ENCODE results near the gene FUBP1. TPM values are rescaled to one million over a fixed set of nuclear protein-coding genes. Genes with fewer than 3 reads are reported as not detected.
"Not testable (repeated sequence)": the region's sequence is repeated elsewhere in the genome, so short reads cannot be mapped to it uniquely, and the experiment has no call there.

Gene FUBP1
- total RNA-seq, 2 experiments from 2014 or later, result 204 to 220 TPM

DNA sequence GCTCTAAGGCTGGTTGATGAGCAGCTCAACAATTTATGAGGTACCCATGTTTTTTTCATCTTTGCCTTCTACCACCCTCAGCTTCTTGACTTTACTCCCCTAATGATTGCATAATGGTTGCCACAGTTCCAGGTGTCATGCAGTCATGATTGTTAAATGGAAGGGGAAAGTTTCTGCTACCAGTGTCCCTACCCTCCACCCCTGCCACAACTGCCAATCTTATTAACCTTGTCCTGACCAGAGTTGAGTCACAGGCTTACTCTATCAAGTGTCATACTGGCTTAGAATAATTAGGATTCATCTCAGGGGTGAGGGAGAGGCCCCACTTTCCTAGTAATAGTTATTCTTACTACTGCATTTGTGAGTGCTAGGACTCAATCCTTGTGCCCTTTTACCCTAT lies 7.9 kb upstream of the FUBP1 start:
- no peaks in the 10 kb centered on the region for H3K9me3 Mint-ChIP-seq
- peaks cover 6% of the 10 kb centered on the region for H3K36me3 Mint-ChIP-seq
- H3K27me3 Mint-ChIP-seq, result no peaks in the 10 kb centered on the region
- no peak overlapping the region for H3K4me3 Mint-ChIP-seq
- ChIA-PET POLR2A (interaction anchor here (1.1 to 1.6 kb wide), 2 partner anchors 11 to 18 kb away, joined by 3 to 6 read pairs; partner anchors contain the start of gene DNAJB4), CTCF (no interaction called here)
- intact Hi-C loops (cut with micrococcal nuclease), result no loop called here
- peaks cover 44% of the 10 kb centered on the region for H3K4me1 Mint-ChIP-seq (ENCODE audit: low read depth)
- peak; percentile 43 for DNase-seq
- H3K27ac Mint-ChIP-seq, result no peak overlapping the region

DNA sequence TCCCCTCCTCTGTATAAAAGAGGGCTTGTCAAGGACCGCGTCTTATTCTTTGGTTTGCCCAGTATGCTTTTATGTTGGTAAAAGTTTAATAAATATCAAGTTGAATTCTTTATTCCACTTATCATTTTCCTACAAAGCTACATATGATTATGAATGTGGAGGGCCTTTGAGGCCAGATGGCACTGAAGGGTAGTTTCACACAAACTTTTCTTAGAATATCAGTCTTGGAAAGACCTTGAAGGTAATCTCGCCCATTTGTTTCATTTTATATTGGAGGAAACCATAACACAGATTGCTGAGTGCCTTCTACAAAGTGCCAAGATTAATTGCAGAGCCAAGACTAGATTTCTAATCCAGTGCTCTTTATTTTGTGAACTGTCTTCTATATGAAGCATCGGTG lies 5.8 kb upstream of the FUBP1 start:
- CTCF ChIA-PET, result no interaction called here
- no peak overlapping the region for H3K4me3 Mint-ChIP-seq
- POLR2A ChIA-PET, result no interaction called here
- intact Hi-C loops (cut with micrococcal nuclease), result no loop called here
- peaks cover 43% of the 10 kb centered on the region for H3K4me1 Mint-ChIP-seq (ENCODE audit: low read depth)
- H3K36me3 Mint-ChIP-seq, result peaks cover 11% of the 10 kb centered on the region
- H3K27ac Mint-ChIP-seq, result no peak overlapping the region
- DNase-seq, result no peak
- H3K9me3 Mint-ChIP-seq, result no peaks in the 10 kb centered on the region
- no peaks in the 10 kb centered on the region for H3K27me3 Mint-ChIP-seq

DNA sequence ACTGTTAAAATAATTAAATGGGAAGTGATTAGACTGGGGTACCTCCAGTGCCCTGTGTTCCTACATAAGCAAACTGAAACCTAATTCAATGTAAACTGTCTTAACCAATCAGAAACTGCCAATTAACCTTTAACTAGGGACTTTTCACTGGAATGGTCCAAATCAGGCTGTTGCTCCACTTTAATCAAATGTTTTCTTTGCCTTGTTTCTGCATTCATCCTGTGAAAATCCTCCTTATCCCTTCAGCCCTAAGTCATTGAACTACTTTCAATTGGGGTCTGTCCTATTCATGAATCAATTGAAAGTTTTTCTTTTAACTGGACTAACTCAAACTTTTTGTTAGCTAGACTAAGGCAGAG lies 5.1 kb upstream of the FUBP1 start:
- H3K4me3 Mint-ChIP-seq, result no peak overlapping the region
- POLR2A ChIA-PET, result no interaction called here
- no peak overlapping the region for H3K27ac Mint-ChIP-seq

DNA sequence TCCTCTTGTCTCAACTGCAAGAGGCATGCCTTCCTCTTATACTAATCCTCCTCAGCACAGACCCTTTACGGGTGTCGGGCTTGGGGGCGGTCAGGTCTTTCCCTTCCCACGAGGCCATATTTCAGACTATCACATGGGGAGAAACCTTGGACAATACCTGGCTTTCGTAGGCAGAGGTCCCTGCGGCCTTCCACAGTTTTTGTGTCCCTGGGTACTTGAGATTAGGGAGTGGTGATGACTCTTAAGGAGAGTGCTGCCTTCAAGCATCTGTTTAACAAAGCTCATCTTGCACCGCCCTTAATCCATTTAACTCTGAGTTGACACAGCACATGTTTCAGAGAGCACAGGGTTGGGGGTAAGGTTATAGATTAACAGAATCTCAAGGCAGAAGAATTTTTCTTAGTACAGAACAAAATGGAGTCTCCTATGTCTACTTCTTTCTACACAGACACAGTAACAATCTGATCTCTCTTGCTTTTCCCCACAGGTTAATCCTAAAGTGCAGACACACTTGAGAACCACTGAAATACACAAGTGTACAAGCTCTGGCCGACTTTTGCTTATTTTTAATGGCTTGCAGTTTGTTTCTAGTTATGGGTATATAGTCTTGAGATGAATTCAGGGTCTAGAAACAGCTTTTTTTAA lies 4.6 kb upstream of the FUBP1 start:
- H3K9me3 Mint-ChIP-seq; intact Hi-C loops (cut with micrococcal nuclease); DNase-seq; POLR2A ChIA-PET; H3K27ac Mint-ChIP-seq; H3K27me3 Mint-ChIP-seq; H3K4me3 Mint-ChIP-seq: not testable (repeated sequence)
- CTCF ChIA-PET, result interaction anchor here (0.7 kb wide), 1 partner anchor 106 kb away, joined by 3 read pairs; no protein-coding TSS in a partner anchor
- peaks cover 42% of the 10 kb centered on the region for H3K4me1 Mint-ChIP-seq (ENCODE audit: low read depth)
- peaks cover 11% of the 10 kb centered on the region for H3K36me3 Mint-ChIP-seq

More for the DNA sequence above, 5.1 kb upstream of the FUBP1 start:
- H3K4me1 Mint-ChIP-seq (ENCODE audit: low read depth), result peaks cover 42% of the 10 kb centered on the region
- H3K9me3 Mint-ChIP-seq, result no peaks in the 10 kb centered on the region
- CTCF ChIA-PET, result interaction anchor here (0.7 kb wide), 1 partner anchor 106 kb away, joined by 3 read pairs; no protein-coding TSS in a partner anchor
- intact Hi-C loops (cut with micrococcal nuclease), result no loop called here
- H3K36me3 Mint-ChIP-seq, result peaks cover 11% of the 10 kb centered on the region
- no peak for DNase-seq
- no peaks in the 10 kb centered on the region for H3K27me3 Mint-ChIP-seq

DNA sequence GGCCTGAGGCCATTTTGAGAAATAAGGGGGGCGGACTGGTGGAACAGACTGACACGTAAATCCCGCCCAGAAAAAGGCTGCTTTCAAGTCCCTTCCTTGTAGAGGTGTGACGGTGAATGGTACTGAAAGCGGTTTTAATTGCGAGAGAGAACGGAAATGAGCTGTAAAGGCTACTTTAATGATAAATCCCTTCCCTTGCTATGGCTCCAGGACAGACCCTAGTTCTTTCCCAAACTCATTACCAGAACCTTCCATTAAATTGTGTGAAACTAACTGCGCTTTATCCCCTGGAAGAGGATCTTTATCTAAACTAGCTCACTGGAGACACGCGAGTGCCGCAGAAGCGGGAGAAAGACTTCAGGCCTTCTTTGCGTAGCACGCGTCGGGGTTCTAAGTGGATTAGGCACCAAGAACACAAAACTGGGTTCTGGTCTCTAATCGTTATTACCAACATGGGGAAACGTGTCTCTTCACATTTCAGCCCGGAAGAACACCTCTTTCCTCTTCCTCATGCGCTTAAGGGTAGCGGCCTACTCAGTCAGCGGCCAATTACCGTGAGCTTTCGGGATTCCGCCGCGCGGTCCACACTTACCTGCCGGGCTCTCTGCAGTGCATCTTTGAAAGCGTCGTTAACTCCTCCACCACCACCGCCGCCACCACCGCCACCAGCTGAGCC lies 441 bp downstream of the FUBP1 start:
- Mint-ChIP-seq H3K4me3 (no peak overlapping the region), H3K27me3 (no peaks in the 10 kb centered on the region), H3K27ac (no peak overlapping the region), H3K4me1 (ENCODE audit: low read depth) (peaks cover 34% of the 10 kb centered on the region), H3K36me3 (peaks cover 22% of the 10 kb centered on the region), H3K9me3 (no peaks in the 10 kb centered on the region)
- peak; percentile 86 for DNase-seq
- ChIA-PET POLR2A (interaction anchor here (0.6 to 10.1 kb wide), 15 partner anchors 10 to 1685 kb away, joined by 3 to 297 read pairs (median 5); partner anchors contain the start of genes DNAJB4 and ZZZ3), CTCF (interaction anchor here (1.0 to 1.6 kb wide), 4 partner anchors 18 to 295 kb away, joined by 4 to 13 read pairs (median 6); partner anchors contain the start of gene DNAJB4)
- intact Hi-C loops (cut with micrococcal nuclease), result loop anchor here (1.0 to 10.0 kb wide), 6 partner anchors 62 to 646 kb away; partner anchors contain the start of genes IFI44L, MIGA1, USP33 and ZZZ3

DNA sequence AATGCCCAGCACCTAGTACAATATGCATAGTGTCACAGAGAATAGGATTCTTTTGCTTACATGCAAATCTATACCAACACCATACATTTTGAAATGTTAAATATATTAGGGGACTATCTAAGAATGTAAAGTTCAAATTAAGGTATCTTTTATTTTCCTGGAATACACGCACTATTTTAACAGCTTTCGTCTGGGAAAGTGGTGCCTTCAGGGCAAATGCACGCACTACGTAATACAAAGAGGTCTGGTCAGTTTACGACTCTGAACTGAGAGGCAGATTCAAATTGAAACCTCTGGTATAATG lies 931 bp downstream of the FUBP1 start:
- POLR2A ChIA-PET, result interaction anchor here (0.5 to 10.1 kb wide), 12 partner anchors 9 to 295 kb away, joined by 3 to 297 read pairs (median 6); partner anchors contain the start of genes DNAJB4 and ZZZ3
- Mint-ChIP-seq H3K4me1 (ENCODE audit: low read depth) (peaks cover 35% of the 10 kb centered on the region), H3K9me3 (no peaks in the 10 kb centered on the region), H3K27ac (no peak overlapping the region), H3K4me3 (no peak overlapping the region), H3K36me3 (peaks cover 22% of the 10 kb centered on the region), H3K27me3 (no peaks in the 10 kb centered on the region)
- intact Hi-C loops (cut with micrococcal nuclease), result loop anchor here (1.0 to 10.0 kb wide), 7 partner anchors 17 to 647 kb away; partner anchors contain the start of genes IFI44L, MIGA1, USP33 and ZZZ3
- CTCF ChIA-PET, result interaction anchor here (1.0 to 1.6 kb wide), 3 partner anchors 18 to 137 kb away, joined by 4 to 13 read pairs (median 7); partner anchors contain the start of gene DNAJB4
- no peak for DNase-seq

DNA sequence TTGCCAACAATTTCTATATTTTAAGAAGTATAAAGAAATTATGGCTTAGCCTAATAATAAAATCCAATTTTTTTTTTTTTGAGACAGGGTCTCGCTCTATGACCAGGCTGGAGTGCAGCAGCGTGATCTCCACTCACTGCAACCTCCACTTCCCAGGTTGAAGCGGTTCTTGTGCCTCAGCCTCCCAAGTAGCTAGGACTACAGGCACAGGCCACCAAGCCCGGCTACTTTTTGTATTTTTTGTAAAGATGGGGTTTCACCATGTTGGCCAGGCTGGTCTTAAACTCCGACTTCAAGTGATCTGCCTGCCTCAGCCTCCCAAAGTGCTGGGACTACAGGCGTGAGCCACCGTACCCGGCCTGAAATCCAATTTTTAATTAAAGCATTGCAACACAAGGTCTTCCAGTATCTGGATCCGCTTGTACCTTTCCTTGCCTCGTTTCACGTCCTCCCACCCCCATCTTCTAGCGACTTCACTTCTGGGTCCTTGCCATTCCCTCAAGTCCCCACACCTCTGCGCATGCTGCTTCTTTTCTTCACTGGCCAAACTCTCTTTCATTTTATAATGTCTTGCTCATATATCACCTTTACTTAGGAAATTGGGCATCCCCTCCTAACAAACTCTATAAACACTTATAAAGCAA lies 2.3 kb downstream of the FUBP1 start:
- CTCF ChIA-PET, result interaction anchor here (1.5 to 1.6 kb wide), 2 partner anchors 12 to 138 kb away, joined by 5 to 8 read pairs; no protein-coding TSS in a partner anchor
- POLR2A ChIA-PET, result interaction anchor here (0.9 to 10.1 kb wide), 5 partner anchors 9 to 294 kb away, joined by 4 to 297 read pairs (median 7); partner anchors contain the start of genes DNAJB4 and ZZZ3
- H3K9me3 Mint-ChIP-seq, result no peaks in the 10 kb centered on the region
- DNase-seq, result peak; percentile 30
- H3K4me1 Mint-ChIP-seq (ENCODE audit: low read depth), result peaks cover 42% of the 10 kb centered on the region
- H3K4me3 Mint-ChIP-seq, result peak overlapping the region; percentile 68
- intact Hi-C loops (cut with micrococcal nuclease), result loop anchor here (2.0 to 10.0 kb wide), 3 partner anchors 16 to 648 kb away; partner anchors contain the start of gene IFI44L
- peaks cover 24% of the 10 kb centered on the region for H3K36me3 Mint-ChIP-seq
- no peaks in the 10 kb centered on the region for H3K27me3 Mint-ChIP-seq
- H3K27ac Mint-ChIP-seq, result no peak overlapping the region

DNA sequence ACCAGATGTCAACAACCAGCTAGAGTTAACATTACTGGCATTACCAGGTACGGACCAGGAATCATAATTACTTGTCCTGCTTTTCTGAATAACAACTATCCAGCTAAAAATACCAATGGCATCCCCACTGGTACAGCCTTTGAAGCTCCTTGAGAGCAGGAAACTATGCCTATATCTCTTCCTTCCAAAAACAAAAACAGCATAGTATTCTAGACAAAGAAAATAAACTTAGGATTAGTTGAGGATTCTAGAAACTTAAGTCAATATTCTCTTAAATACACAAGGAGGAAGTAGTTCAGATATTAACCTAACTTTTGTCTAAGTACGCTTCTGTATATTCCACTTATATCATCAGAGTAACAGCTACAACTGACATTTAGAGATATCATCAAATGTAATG lies 3.0 kb downstream of the FUBP1 start:
- Mint-ChIP-seq H3K27me3 (no peaks in the 10 kb centered on the region), H3K4me1 (ENCODE audit: low read depth) (peaks cover 44% of the 10 kb centered on the region), H3K4me3 (peak overlapping the region; percentile 68), H3K27ac (peak overlapping the region; percentile 83), H3K9me3 (no peaks in the 10 kb centered on the region), H3K36me3 (peaks cover 28% of the 10 kb centered on the region)
- POLR2A ChIA-PET, result interaction anchor here (0.9 to 10.1 kb wide), 5 partner anchors 8 to 293 kb away, joined by 3 to 297 read pairs (median 6); partner anchors contain the start of genes DNAJB4 and ZZZ3
- no peak for DNase-seq
- intact Hi-C loops (cut with micrococcal nuclease), result loop anchor here (2.0 to 10.0 kb wide), 3 partner anchors 15 to 649 kb away; partner anchors contain the start of gene IFI44L
- CTCF ChIA-PET, result interaction anchor here (0.9 to 1.6 kb wide), 4 partner anchors 11 to 292 kb away, joined by 3 to 8 read pairs (median 4); no protein-coding TSS in a partner anchor

DNA sequence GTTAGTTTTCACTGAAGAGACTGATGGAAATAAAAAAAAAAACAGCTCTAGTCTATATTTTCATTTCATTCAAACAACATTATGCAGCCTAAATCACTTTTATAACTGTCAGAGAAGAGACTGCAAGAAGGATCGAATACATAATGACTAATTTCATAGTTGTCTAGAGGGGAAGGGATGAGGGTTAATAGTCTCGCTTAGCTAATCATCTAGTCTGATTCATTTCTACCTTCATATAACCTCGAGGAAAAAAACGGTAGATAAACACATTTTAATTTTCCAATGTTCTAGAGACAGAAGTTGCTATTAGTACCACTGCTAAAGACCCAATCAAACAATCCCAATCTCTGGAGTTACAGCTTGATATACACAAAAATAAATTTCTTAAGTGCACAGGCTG lies 3.5 kb downstream of the FUBP1 start:
- H3K36me3 Mint-ChIP-seq, result peaks cover 25% of the 10 kb centered on the region

DNA sequence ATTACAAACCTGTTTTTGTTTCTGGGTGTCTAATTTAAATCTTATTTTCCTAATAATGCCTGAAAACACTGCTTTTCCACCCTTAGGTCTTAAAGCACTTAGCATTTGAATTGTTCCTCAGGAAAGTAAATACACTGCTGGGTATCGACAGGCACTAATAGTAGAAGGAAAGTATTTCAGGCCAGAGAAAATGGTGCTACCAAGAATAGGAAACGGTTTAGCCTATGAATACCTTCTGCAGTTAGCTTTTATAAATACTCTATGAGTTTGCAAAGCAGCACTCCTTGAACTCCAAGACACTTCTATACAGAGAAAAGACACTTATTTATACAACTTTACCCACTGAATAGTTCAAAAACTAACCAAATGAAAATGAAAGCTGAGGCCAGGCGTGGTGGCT lies 6.8 kb downstream of the FUBP1 start:
- no peak overlapping the region for H3K27ac Mint-ChIP-seq

More for the DNA sequence above, 3.5 kb downstream of the FUBP1 start:
- H3K4me1 Mint-ChIP-seq (ENCODE audit: low read depth), result peaks cover 44% of the 10 kb centered on the region
- no peaks in the 10 kb centered on the region for H3K27me3 Mint-ChIP-seq
- intact Hi-C loops (cut with micrococcal nuclease), result loop anchor here (5.0 to 10.0 kb wide), 2 partner anchors 148 to 649 kb away; partner anchors contain the start of gene IFI44L
- peak overlapping the region; percentile 68 for H3K4me3 Mint-ChIP-seq
- ChIA-PET POLR2A (interaction anchor here (1.1 to 10.1 kb wide), 4 partner anchors 10 to 292 kb away, joined by 3 to 297 read pairs (median 5); partner anchors contain the start of genes DNAJB4 and ZZZ3), CTCF (interaction anchor here (0.9 to 1.6 kb wide), 4 partner anchors 11 to 292 kb away, joined by 3 to 8 read pairs (median 4); no protein-coding TSS in a partner anchor)
- H3K9me3 Mint-ChIP-seq, result no peaks in the 10 kb centered on the region
- H3K27ac Mint-ChIP-seq, result peak overlapping the region; percentile 83
- DNase-seq, result no peak

DNA sequence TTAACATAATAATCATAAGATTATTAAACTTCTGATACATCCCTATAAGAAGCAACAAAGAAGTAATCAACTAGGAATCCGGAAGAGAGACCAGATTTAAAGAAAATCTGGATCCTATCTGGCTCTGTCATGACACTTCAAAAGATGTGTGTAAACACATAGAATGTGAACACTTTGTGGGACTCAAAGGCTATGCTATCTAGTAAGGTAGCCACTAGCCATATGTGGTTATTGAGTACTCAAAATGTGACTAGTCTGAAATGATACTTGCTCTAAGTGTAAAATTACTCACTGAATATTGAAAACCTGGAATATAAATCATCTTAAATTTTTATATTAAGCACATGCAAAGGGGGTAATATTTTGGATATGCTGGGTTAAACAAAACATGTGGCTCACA lies 8.7 kb downstream of the FUBP1 start:
- H3K4me1 Mint-ChIP-seq (ENCODE audit: low read depth), result peaks cover 58% of the 10 kb centered on the region
- intact Hi-C loops (cut with micrococcal nuclease), result loop anchor here (10.0 kb wide), 1 partner anchor 655 kb away; the partner anchor contains the start of gene IFI44L
- ChIA-PET POLR2A (interaction anchor here (0.6 kb wide), 1 partner anchor 65 kb away, joined by 5 read pairs; no protein-coding TSS in a partner anchor), CTCF (no interaction called here)
- no peak for DNase-seq
- H3K27ac Mint-ChIP-seq, result no peak overlapping the region
- peaks cover 44% of the 10 kb centered on the region for H3K36me3 Mint-ChIP-seq
- no peaks in the 10 kb centered on the region for H3K9me3 Mint-ChIP-seq
- no peak overlapping the region for H3K4me3 Mint-ChIP-seq
- H3K27me3 Mint-ChIP-seq, result no peaks in the 10 kb centered on the region

More for the DNA sequence above, 6.8 kb downstream of the FUBP1 start:
- Mint-ChIP-seq H3K36me3 (peaks cover 41% of the 10 kb centered on the region), H3K9me3 (no peaks in the 10 kb centered on the region), H3K27me3 (no peaks in the 10 kb centered on the region), H3K4me1 (ENCODE audit: low read depth) (peaks cover 61% of the 10 kb centered on the region), H3K4me3 (peak overlapping the region; percentile 23)
- intact Hi-C loops (cut with micrococcal nuclease), result loop anchor here (10.0 kb wide), 1 partner anchor 653 kb away; the partner anchor contains the start of gene IFI44L
- CTCF ChIA-PET, result interaction anchor here (1.0 kb wide), 1 partner anchor 142 kb away, joined by 5 read pairs; no protein-coding TSS in a partner anchor
- POLR2A ChIA-PET, result no interaction called here
- no peak for DNase-seq

Measured in activated CD4-positive, alpha-beta memory T cell treated with anti-CD3 and anti-CD28 coated beads for 36 hours (primary cell).